Measurements from ENCODE around the gene CNTNAP3B.
"Not testable (repeated sequence)": the region's sequence is repeated elsewhere in the genome, so short reads cannot be mapped to it uniquely, and the experiment has no call there.

The CNTNAP3B gene

DNA sequence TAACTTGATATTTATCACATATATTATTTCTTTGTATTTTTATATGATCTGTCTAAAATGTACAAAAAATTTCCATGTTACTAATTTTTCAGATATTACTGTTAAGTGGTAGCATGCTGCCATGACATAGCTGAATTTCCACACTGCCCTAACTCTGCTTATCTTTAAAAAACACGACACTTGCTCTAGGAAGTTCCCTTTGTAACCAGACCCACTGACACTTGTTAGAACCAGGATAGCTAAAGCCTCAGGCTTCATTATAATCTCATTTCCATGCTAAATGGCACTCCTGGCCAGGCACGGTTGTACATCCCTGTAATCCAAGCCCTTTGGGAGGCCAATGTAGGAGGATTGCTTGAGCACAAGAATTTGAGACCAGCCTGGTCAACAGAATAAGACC lies 273.8 kb downstream of the CNTNAP3B start:
- H3K4me3 ChIP-seq (ENCODE audit: low read depth in 1 of 2, low read length in 2 of 2); DNase-seq; H3K79me2 ChIP-seq (ENCODE audit: insufficient read depth, low read length); H3K27ac ChIP-seq (ENCODE audit: low read length); H2AFZ ChIP-seq (ENCODE audit: low read depth, low read length); H4K20me1 ChIP-seq (ENCODE audit: insufficient read depth, low read length); H3K27me3 ChIP-seq (ENCODE audit: insufficient read depth, low read length, poor library complexity); ATAC-seq (ENCODE audit: insufficient read depth, low read depth); H3K4me1 ChIP-seq (ENCODE audit: insufficient read depth, low read length); H3K9me3 ChIP-seq (ENCODE audit: insufficient read depth, low read length, severe bottlenecking); H3K36me3 ChIP-seq (ENCODE audit: insufficient read depth, low read length); H3K9ac ChIP-seq (ENCODE audit: low read depth, low read length); H3K4me2 ChIP-seq (ENCODE audit: insufficient read depth, low read length): not testable (repeated sequence)

DNA sequence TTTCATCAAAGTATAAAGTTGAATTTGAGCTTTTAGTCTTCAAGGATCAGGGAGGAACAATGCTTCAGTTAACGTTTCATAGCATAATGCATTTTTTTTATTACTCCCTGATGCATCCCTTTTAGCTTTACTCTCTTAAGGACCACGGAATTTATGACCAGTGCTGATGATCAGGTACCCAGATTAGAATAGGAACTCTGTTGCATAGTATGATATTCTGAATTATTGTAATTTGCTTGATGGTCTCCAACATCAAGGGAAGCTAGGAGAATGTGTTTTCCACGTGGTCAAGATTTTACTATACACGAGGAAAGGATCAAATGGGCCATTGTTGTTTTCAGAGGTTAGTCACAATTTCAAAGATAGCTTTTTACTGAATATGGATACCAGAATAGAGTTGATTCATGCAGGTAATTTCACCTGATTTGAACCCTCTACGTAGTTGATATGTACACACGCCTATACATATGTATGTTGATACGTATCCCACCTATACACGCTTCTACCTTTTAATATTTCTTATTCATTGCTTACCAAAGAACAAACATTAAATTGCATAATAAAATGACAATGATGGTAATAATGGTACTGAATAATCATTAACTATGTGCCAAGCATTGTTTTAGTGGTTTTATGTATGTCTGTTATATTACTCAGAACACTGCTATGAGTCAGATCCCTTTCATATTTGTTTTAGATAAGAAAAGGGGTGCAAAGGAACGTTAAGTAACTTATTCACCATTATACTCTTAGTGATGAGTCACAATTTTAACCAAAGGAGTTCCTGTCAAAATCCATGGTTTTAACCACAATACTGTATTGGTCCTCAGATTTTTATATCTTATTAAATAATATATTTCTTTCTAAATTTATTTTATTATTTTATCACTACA lies 277.1 kb downstream of the CNTNAP3B start:
- not testable (repeated sequence) for ATAC-seq (ENCODE audit: insufficient read depth, low read depth); DNase-seq

DNA sequence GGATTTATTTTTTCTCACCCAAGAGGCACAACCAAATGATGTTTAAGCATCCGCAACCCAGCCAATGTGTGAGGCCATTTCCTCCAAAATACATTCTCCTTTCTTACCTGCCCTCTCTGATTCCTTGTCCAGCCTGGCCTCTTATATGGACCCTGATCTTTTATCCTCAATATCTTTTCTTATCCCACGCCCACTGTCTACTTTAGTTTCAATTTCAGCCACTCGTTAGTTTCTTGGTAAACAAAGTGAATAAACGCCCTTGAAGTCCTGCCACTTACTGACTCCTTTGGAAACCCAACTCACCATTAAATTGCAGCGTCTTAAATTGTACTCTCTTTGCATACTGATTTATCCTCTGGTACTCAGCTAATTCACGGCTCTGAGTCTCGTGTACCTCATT lies 281.4 kb downstream of the CNTNAP3B start:
- not testable (repeated sequence) for H3K4me1 ChIP-seq (ENCODE audit: insufficient read depth, low read length); H4K20me1 ChIP-seq (ENCODE audit: insufficient read depth, low read length); H3K4me3 ChIP-seq (ENCODE audit: low read depth in 1 of 2, low read length in 2 of 2); H3K27ac ChIP-seq (ENCODE audit: low read length); H3K4me2 ChIP-seq (ENCODE audit: insufficient read depth, low read length); H2AFZ ChIP-seq (ENCODE audit: low read depth, low read length); H3K9me3 ChIP-seq (ENCODE audit: insufficient read depth, low read length, severe bottlenecking); H3K36me3 ChIP-seq (ENCODE audit: insufficient read depth, low read length); ATAC-seq (ENCODE audit: insufficient read depth, low read depth); DNase-seq; H3K27me3 ChIP-seq (ENCODE audit: insufficient read depth, low read length, poor library complexity); H3K79me2 ChIP-seq (ENCODE audit: insufficient read depth, low read length); H3K9ac ChIP-seq (ENCODE audit: low read depth, low read length)

More for the DNA sequence above, 277.1 kb downstream of the CNTNAP3B start:
- not testable (repeated sequence) for H2AFZ ChIP-seq (ENCODE audit: low read depth, low read length); H3K79me2 ChIP-seq (ENCODE audit: insufficient read depth, low read length); H3K4me1 ChIP-seq (ENCODE audit: insufficient read depth, low read length); H3K27ac ChIP-seq (ENCODE audit: low read length); H4K20me1 ChIP-seq (ENCODE audit: insufficient read depth, low read length); H3K9me3 ChIP-seq (ENCODE audit: insufficient read depth, low read length, severe bottlenecking); H3K4me3 ChIP-seq (ENCODE audit: low read depth in 1 of 2, low read length in 2 of 2); H3K27me3 ChIP-seq (ENCODE audit: insufficient read depth, low read length, poor library complexity); H3K36me3 ChIP-seq (ENCODE audit: insufficient read depth, low read length); H3K9ac ChIP-seq (ENCODE audit: low read depth, low read length); H3K4me2 ChIP-seq (ENCODE audit: insufficient read depth, low read length)
